Neural cell (in vitro differentiated cells): ENCODE measurements around the gene RRP1. TPM values are rescaled to one million over a fixed set of nuclear protein-coding genes. Genes with fewer than 3 reads are reported as not detected.

ENCODE experiments used
- H2AFZ ChIP-seq: fragments of 200-600, 300-800 bp; sonication (generic), shearing (Covaris generic); 2 replicates; pipeline ENCODE4 v1.6.0; 2014; ENCODE audit warnings: low read depth, mild to moderate bottlenecking, antibody characterized with exemption, low read length, moderate library complexity
- H3F3A ChIP-seq: fragments of 200-600 bp; shearing (Covaris generic); 2 replicates; pipeline ENCODE4 v1.6.1; 2016; ENCODE audit warnings: mild to moderate bottlenecking, moderate library complexity, mixed read lengths, antibody characterized with exemption, low read length; ENCODE audit not compliant: insufficient read depth, poor library complexity, severe bottlenecking
- H3K27ac ChIP-seq: fragments of 200-600, 300-800 bp; sonication (generic), shearing (Covaris generic); 2 replicates; pipeline ENCODE4 v1.5.1; 2014; ENCODE audit warnings: mild to moderate bottlenecking, low read length, moderate library complexity
- H3K27me3 ChIP-seq: fragments of 300-800, 200-600 bp; sonication (generic), shearing (Covaris generic); 2 replicates; pipeline ENCODE4 v1.6.0; 2014; ENCODE audit warnings: mild to moderate bottlenecking, low read depth, low read length, moderate library complexity; ENCODE audit not compliant: insufficient read depth
- H3K36me3 ChIP-seq: fragments of 300-800, 200-600 bp; sonication (generic), shearing (Covaris generic); 2 replicates; pipeline ENCODE4 v1.5.1; 2014; ENCODE audit warnings: mild to moderate bottlenecking, antibody characterized with exemption, low read length, moderate library complexity; ENCODE audit not compliant: insufficient read depth
- H3K4me2 ChIP-seq: fragments of 300-800, 200-600 bp; sonication (generic), shearing (Covaris generic); 2 replicates; pipeline ENCODE4 v1.6.0; 2014; ENCODE audit warnings: mild to moderate bottlenecking, low read length
- H3K4me3 ChIP-seq: fragments of 300-800, 200-600 bp; sonication (generic), shearing (Covaris generic); 2 replicates; pipeline ENCODE4 v1.5.1; 2014; ENCODE audit warnings: mild to moderate bottlenecking, low read length, moderate library complexity
- H3K79me2 ChIP-seq: fragments of 200-600 bp; shearing (Covaris generic); replicated peaks from 2 replicates; pipeline ENCODE4 v1.6.0; 2014; ENCODE audit warnings: mild to moderate bottlenecking, low read length, moderate library complexity; ENCODE audit not compliant: insufficient read depth
- H3K9ac ChIP-seq: fragments of 300-800, 200-600 bp; sonication (generic), shearing (Covaris generic); 2 replicates; pipeline ENCODE4 v1.6.1; 2016; ENCODE audit warnings: mild to moderate bottlenecking, low read length, mixed read lengths
- H3K9me2 ChIP-seq: fragments of 200-600 bp; shearing (Covaris generic); 2 replicates; pipeline ENCODE4 v1.6.1; 2016; ENCODE audit warnings: mild to moderate bottlenecking, low read length, mixed read lengths; ENCODE audit not compliant: insufficient read depth
- H3K9me3 ChIP-seq: fragments of 200-600, 300-800 bp; sonication (generic), shearing (Covaris generic); 2 replicates; pipeline ENCODE4 v1.6.1; 2016; ENCODE audit warnings: mild to moderate bottlenecking, mixed run types, low read length, moderate library complexity, mixed read lengths
- H4K20me1 ChIP-seq: fragments of 200-600 bp; shearing (Covaris generic); 2 replicates; pipeline ENCODE4 v1.6.1; 2016; ENCODE audit warnings: mild to moderate bottlenecking, mixed run types; ENCODE audit not compliant: insufficient read depth
- CTCF ChIP-seq: fragments of 450-650 bp; IDR thresholded peaks from 2 replicates; pipeline ENCODE4 v1.5.1; 2014; ENCODE audit warnings: antibody characterized with exemption, mild to moderate bottlenecking, moderate library complexity; ENCODE audit not compliant: poor library complexity, severe bottlenecking
- EP300 ChIP-seq: fragments of 450-650 bp; conservative IDR thresholded peaks from 2 replicates; pipeline ENCODE4 v1.6.1; 2014; ENCODE audit warnings: antibody characterized with exemption, mild to moderate bottlenecking, moderate library complexity; ENCODE audit not compliant: poor library complexity, severe bottlenecking
- EZH2 ChIP-seq: fragments of 200-600, 300-800 bp; shearing (Covaris generic), sonication (generic); IDR thresholded peaks from 2 replicates; pipeline ENCODE4 v1.6.1; 2014; ENCODE audit warnings: antibody characterized with exemption, low read length, borderline replicate concordance, mild to moderate bottlenecking; ENCODE audit not compliant: insufficient read depth, poor library complexity, severe bottlenecking
- MXI1 ChIP-seq: fragments of 450-650 bp; conservative IDR thresholded peaks from 2 replicates; pipeline ENCODE4 v1.6.1; 2014; ENCODE audit warnings: antibody characterized with exemption, mild to moderate bottlenecking; ENCODE audit not compliant: poor library complexity, severe bottlenecking
- POLR2AphosphoS5 ChIP-seq: IDR thresholded peaks from 2 replicates; pipeline ENCODE4 v1.6.1; 2012
- RAD21 ChIP-seq: fragments of 450-650 bp; conservative IDR thresholded peaks from 2 replicates; pipeline ENCODE4 v1.6.1; 2014; ENCODE audit warnings: antibody characterized with exemption, mild to moderate bottlenecking, moderate library complexity
- REST ChIP-seq: IDR thresholded peaks from 2 replicates; pipeline ENCODE4 v1.6.1; 2012; ENCODE audit warnings: borderline replicate concordance
- SMC3 ChIP-seq: fragments of 450-650 bp; conservative IDR thresholded peaks from 2 replicates; pipeline ENCODE4 v1.6.1; 2014; ENCODE audit warnings: antibody characterized with exemption, mild to moderate bottlenecking, moderate library complexity; ENCODE audit not compliant: poor library complexity
- TAF1 ChIP-seq: IDR thresholded peaks from 2 replicates; pipeline ENCODE4 v1.6.1; 2012; ENCODE audit warnings: low read depth
- polyA plus RNA-seq: library from polyadenylated mRNA; depleted of rRNA; stranded (reverse); fragments of >200 nt; gene quantifications from 2 replicates; pipeline ENCODE4 v1.2.3, GENCODE V29; 2014

RRP1 gene
- polyA plus RNA-seq, 1 donor from 2014 or later: 35.8 TPM

GRCh38 chr21:43770066-43770655 is 19.2 kb upstream of the RRP1 start:
- TF ChIP-seq RAD21: no peak
- no peak for TF ChIP-seq REST
- no peak for TF ChIP-seq SMC3
- TF ChIP-seq TAF1: no peak
- TF ChIP-seq CTCF: no peak
- no peak for TF ChIP-seq MXI1
- no peak for TF ChIP-seq POLR2AphosphoS5
- TF ChIP-seq EP300: no peak
- no peak for TF ChIP-seq EZH2
- no peaks in the 10 kb centered on the region for H3K36me3 ChIP-seq
- no peaks in the 10 kb centered on the region for H3K9me2 ChIP-seq
- peaks cover 1% of the 10 kb centered on the region for H3K79me2 ChIP-seq
- no peaks in the 10 kb centered on the region for H3F3A ChIP-seq
- H3K9ac ChIP-seq: no peak overlapping the region
- H2AFZ ChIP-seq: no peak overlapping the region
- H3K4me2 ChIP-seq: no peak overlapping the region
- H3K27me3 ChIP-seq: no peaks in the 10 kb centered on the region
- no peaks in the 10 kb centered on the region for H3K9me3 ChIP-seq
- no peak overlapping the region for H3K27ac ChIP-seq
- H4K20me1 ChIP-seq: no peaks in the 10 kb centered on the region
- H3K4me3 ChIP-seq: no peak overlapping the region

- H3K4me2 ChIP-seq: no peak overlapping the region
- TF ChIP-seq POLR2AphosphoS5 (no peak), EP300 (no peak), MXI1 (no peak), REST (no peak), TAF1 (no peak), SMC3 (no peak), CTCF (no peak), RAD21 (no peak), EZH2 (no peak)
- no peaks in the 10 kb centered on the region for H4K20me1 ChIP-seq
- H3K27ac ChIP-seq: no peak overlapping the region
- H3K9ac ChIP-seq: no peak overlapping the region
- peaks cover 5% of the 10 kb centered on the region for H3K79me2 ChIP-seq
- H3K9me2 ChIP-seq: no peaks in the 10 kb centered on the region
- no peaks in the 10 kb centered on the region for H3K27me3 ChIP-seq
- no peaks in the 10 kb centered on the region for H3K9me3 ChIP-seq
- H3F3A ChIP-seq: no peaks in the 10 kb centered on the region
- H2AFZ ChIP-seq: no peak overlapping the region
- H3K36me3 ChIP-seq: no peaks in the 10 kb centered on the region
- H3K4me3 ChIP-seq: no peak overlapping the region
Measured at GRCh38 chr21:43771199-43771675, 18.1 kb upstream of the RRP1 start.
